Heart right ventricle (tissue), 16 donors: ENCODE data around the gene NCAPD3. TPM values are rescaled to one million over a fixed set of nuclear protein-coding genes. Genes with fewer than 3 reads are reported as not detected.

ENCODE experiments used
- ATAC-seq, 8 donors: fragments of 200-7000 bp; cut with Tn5 transposase; one replicate each; pipeline ENCODE4 v1.9.1; 2020; ENCODE audit warnings: mild to moderate bottlenecking in 8 of 8, moderate library complexity in 8 of 8, moderate number of reproducible peaks in 1 of 8
- DNase-seq, 2 donors: peaks; one replicate each; pipeline ENCODE4 v3.0.0-alpha.2; 2020
- H3K27ac ChIP-seq, 10 donors: fragments of 200-600 bp; sonication (generic) in 2 of 10; one replicate each; pipeline versions ENCODE4 v1.5.0 to v1.8.0; 2020 to 2022; ENCODE audit warnings: mild to moderate bottlenecking in 3 of 10
- H3K27me3 ChIP-seq, 7 donors: fragments of 200-600 bp; one replicate each; pipeline ENCODE4 v1.8.0; 2021 to 2022; ENCODE audit warnings: mild to moderate bottlenecking in 2 of 7
- H3K36me3 ChIP-seq, 9 donors: fragments of 200-600 bp; sonication (generic) in 1 of 9; one replicate each; pipeline versions ENCODE4 v1.5.0 to v1.8.0; 2020 to 2022; ENCODE audit warnings: mild to moderate bottlenecking in 2 of 9
- H3K4me1 ChIP-seq, 9 donors: fragments of 200-600 bp; sonication (generic) in 1 of 9; one replicate each; pipeline versions ENCODE4 v1.5.0 to v1.8.0; 2020 to 2022; ENCODE audit warnings: mild to moderate bottlenecking in 4 of 9
- H3K4me3 ChIP-seq, 10 donors: fragments of 200-600 bp; sonication (generic) in 2 of 10; one replicate each; pipeline versions ENCODE4 v1.5.0 to v1.8.0; 2020 to 2022; ENCODE audit warnings: mild to moderate bottlenecking in 7 of 10, moderate library complexity in 2 of 10
- H3K9me3 ChIP-seq, 11 donors: fragments of 200-600 bp in 10 of 11; sonication (generic) in 2 of 11; one replicate each; pipeline versions ENCODE4 v1.5.0 to v1.8.0; 2013 to 2022; ENCODE audit warnings: mild to moderate bottlenecking in 2 of 11, control low read depth in 1 of 11, moderate library complexity in 1 of 11
- WGBS, 2 donors: extraction: QIAGEN DNeasy Blood & Tissue Kit; methylation state at CpG; one replicate each; pipeline ENCODE4 v1.1.7; 2013; ENCODE audit warnings: inconsistent platforms in 1 of 2; 5-methylcytosine and 5-hydroxymethylcytosine counted together
- intact Hi-C, 10 donors: fragments of 100-400 bp; cut with DNase I; formaldehyde crosslinking; loops; one replicate each; pipeline versions ENCODE4 v1.11.1 to v1.14.2; 2022
- polyA plus RNA-seq, 2 donors: library from polyadenylated mRNA; stranded (reverse); fragments of 200-250 nt; gene quantifications; one replicate each; pipeline ENCODE4 v1.2.3, GENCODE V29; 2013
- total RNA-seq, 10 donors: library from RNA; stranded (reverse); fragmentation: NEBNext Ultra II Directional in 3 of 10; extraction: Animal tissue kit (Norgen Biotek cat#: 25700) in 3 of 10; gene quantifications; one replicate each; pipeline versions ENCODE4 v1.2.1 to v1.2.4, GENCODE V29; 2021 to 2023
- TF ChIP-seq, protein P1 (sequence below), 9 donors: fragments of 200-600 bp; sonication (generic) in 2 of 9; IDR thresholded peaks; one replicate each; pipeline versions ENCODE4 v1.5.0 to v1.8.0; 2021 to 2022; ENCODE audit warnings: antibody characterized with exemption in 9 of 9, mild to moderate bottlenecking in 5 of 9, moderate library complexity in 1 of 9
- donor health status: Arrhythmogenic right ventricular cardiomyopathy.
- donor health status: ischemic (EF 13 %, LVEDD 7.1; RV severe dilation, severe dysfunction).
- donor health status: healthy with polysubstance abuse.
- donor health status: DM: no; HTN: yes; CAD: no.
- donor health status: DM: no; HTN: no; CAD: no.
- donor health status: ischemic (EF 25% LVEDD 6.9; RV normal size, moderate dysfunction).
- donor health status: ischemic (EF 25% LVEDD 5.7; RV mildly dilated, moderate dysfunction).
- donor health status: healthy.
- donor health status: DM: yes; HTN: yes; CAD: no.
- donor health status: Ischemic cardiomyopathy.
- donor health status: ischemic (EF 35%, LVEDD 5.7; RV mildly dilated, moderate dysfunction).
- donor health status: nonischemic (EF 11% LVEDD 7.7; RV severe dilation, severe dysfunction).
- donor health status: DM: yes; HTN: yes; CAD: no.
- donor health status: PGD.
- donor health status: ischemic (EF 29% LVEDD 5.4; RV normal size, mild dysfunction).
- donor health status: nonischemic (EF 23%, LVEDD 6.1; RV moderate dilation, normal function).

The NCAPD3 gene
- total and polyA plus RNA-seq, 12 donors: 4.2 to 16.7 (median 11.0) TPM

DNA sequence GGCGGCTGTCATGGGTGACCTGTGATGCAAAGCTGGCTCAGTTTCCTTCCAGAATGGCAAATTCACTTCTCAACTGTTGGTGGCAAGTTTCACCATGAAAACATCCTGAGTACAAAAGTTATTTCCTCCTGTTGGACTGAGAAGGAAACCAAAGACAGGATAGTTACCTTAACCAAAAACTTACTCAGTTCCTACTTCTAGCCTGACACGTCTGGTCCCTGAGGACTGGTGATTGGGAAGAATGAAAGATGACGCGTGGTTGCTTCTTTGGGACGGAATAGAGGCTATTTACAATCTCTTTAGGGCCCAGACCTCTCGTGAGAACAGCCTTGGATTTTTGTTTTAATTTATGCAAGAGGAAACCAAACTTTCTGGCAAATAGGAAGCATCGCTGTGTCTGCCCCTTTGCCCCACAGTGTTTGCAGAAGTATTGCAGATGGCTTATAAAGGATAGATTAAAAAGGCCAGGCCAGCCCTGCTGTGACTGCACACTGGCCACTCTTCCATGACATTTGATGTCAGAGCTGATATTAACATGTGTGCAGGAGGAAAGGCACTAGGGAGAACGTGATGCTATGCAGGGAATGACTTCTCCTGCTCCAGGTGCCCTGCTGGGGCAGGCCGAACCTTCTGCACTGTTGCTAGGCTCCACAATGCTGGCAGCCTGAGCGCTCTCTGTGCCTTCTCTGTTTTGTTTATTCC lies 8.3 kb upstream of the NCAPD3 start:
- intact Hi-C loops: no loop called here

DNA sequence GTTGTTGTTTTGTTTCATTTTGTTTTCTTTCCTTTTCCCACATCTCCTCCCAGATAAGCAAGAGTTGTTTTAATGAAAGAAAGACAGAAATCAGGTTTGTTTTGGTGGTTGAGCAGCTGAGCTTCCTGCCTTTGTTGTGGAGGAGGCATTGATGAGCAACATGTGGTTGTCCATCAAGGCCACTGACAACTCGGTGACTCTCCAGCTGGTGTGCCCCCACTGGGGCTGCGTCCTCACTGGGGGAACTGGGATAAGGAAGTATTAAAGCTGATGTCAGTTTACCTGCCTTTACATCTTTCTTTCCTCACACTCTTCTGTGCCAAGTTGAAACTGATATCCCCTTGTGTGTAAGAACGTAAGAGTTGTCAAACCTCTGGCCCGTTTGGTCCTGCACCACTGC lies 6.6 kb upstream of the NCAPD3 start:
- peaks cover 3 to 95% (median 69%) of the 10 kb centered on the region in 9 donors for H3K4me1 ChIP-seq
- intact Hi-C loops: no loop called here
- WGBS, 2 donors: 51 to 58% methylated on average over 4 of the region's 4 CpGs

More for the DNA sequence above, 8.3 kb upstream of the NCAPD3 start:
- TF ChIP-seq, protein P1, sequence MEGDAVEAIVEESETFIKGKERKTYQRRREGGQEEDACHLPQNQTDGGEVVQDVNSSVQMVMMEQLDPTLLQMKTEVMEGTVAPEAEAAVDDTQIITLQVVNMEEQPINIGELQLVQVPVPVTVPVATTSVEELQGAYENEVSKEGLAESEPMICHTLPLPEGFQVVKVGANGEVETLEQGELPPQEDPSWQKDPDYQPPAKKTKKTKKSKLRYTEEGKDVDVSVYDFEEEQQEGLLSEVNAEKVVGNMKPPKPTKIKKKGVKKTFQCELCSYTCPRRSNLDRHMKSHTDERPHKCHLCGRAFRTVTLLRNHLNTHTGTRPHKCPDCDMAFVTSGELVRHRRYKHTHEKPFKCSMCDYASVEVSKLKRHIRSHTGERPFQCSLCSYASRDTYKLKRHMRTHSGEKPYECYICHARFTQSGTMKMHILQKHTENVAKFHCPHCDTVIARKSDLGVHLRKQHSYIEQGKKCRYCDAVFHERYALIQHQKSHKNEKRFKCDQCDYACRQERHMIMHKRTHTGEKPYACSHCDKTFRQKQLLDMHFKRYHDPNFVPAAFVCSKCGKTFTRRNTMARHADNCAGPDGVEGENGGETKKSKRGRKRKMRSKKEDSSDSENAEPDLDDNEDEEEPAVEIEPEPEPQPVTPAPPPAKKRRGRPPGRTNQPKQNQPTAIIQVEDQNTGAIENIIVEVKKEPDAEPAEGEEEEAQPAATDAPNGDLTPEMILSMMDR (IDR thresholded peaks at IDR 0.05): no peak
- H3K9me3 ChIP-seq: no peaks in the 10 kb centered on the region
- peaks cover 0 to 43% (median 5%) of the 10 kb centered on the region in 9 donors for H3K36me3 ChIP-seq
- no peaks in the 10 kb centered on the region for H3K27me3 ChIP-seq
- no peak for ATAC-seq
- H3K27ac ChIP-seq: peak overlapping the region in 1 of 10 donors; percentile 21
- WGBS, 2 donors: 67 to 72% methylated on average over 10 of the region's 10 CpGs
- no peak overlapping the region for H3K4me3 ChIP-seq
- H3K4me1 ChIP-seq: peaks cover 0 to 84% (median 56%) of the 10 kb centered on the region in 9 donors
- DNase-seq: no peak

DNA sequence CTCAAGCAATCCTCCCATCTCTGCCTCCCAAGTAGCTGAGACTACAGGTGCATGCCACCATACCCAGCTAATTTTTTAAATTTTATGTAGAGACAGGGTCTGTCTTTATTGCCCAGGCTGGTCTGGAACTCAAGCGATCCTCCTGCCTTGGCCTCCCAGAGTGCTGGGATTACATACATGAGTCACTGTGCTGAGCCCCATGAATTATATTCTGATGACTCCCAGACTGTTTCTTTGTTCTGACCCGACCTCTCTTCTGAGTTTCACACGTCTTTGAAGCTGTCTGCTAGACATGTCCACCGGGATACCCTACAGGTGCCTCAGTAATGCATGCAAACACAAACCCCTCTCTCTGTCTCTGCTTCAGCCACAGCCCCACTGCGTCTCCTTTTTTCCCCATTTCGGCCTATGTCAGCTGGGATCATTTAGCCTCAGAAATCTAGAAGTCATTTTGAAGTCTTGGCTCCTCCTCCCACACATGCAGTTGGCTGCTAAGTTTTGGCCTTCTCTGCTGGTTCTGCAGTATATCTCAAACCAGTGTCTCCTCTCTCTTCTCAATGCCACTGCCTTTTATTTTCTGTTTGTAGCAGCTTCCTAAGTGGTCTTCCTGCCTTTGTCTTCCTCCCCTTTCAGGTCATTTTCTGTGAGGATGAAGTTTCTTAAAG lies 5.5 kb upstream of the NCAPD3 start:
- Histone ChIP-seq H3K4me1 (peaks cover 3 to 88% (median 67%) of the 10 kb centered on the region in 9 donors), H3K27me3 (no peaks in the 10 kb centered on the region), H3K27ac (no peak overlapping the region), H3K36me3 (peaks cover 0 to 20% (median 0%) of the 10 kb centered on the region in 9 donors), H3K9me3 (no peaks in the 10 kb centered on the region), H3K4me3 (no peak overlapping the region)
- DNase-seq (no peak), ATAC-seq (no peak)
- TF ChIP-seq, protein P1 (IDR thresholded peaks at IDR 0.05): no peak
- intact Hi-C loops: no loop called here
- 75 to 81% methylated on average over 6 of the region's 6 CpGs for WGBS, 2 donors

More for the DNA sequence above, 6.6 kb upstream of the NCAPD3 start:
- Histone ChIP-seq H3K27ac (peak overlapping the region in 1 of 10 donors; percentile 3), H3K9me3 (no peaks in the 10 kb centered on the region), H3K4me3 (no peak overlapping the region), H3K27me3 (no peaks in the 10 kb centered on the region), H3K36me3 (peaks cover 0 to 30% (median 0%) of the 10 kb centered on the region in 9 donors)
- DNase-seq (no peak), ATAC-seq (no peak)
- TF ChIP-seq, protein P1 (IDR thresholded peaks at IDR 0.05): no peak

- ATAC-seq: no peak
- Histone ChIP-seq H3K27ac (no peak overlapping the region), H3K4me3 (no peak overlapping the region), H3K36me3 (peaks cover 0 to 17% (median 0%) of the 10 kb centered on the region in 9 donors), H3K27me3 (no peaks in the 10 kb centered on the region), H3K9me3 (no peaks in the 10 kb centered on the region), H3K4me1 (peaks cover 3 to 82% (median 62%) of the 10 kb centered on the region in 9 donors)
- WGBS, 2 donors: 81 to 86% methylated on average over 6 of the region's 6 CpGs
- DNase-seq: no peak
- intact Hi-C loops: no loop called here
- TF ChIP-seq, protein P1 (IDR thresholded peaks at IDR 0.05): no peak
These were observed 4.9 kb upstream of the NCAPD3 start for GRCh38 chr11:134228625-134229024.
